ENCODE data around the gene PPDPF. TPM values are rescaled to one million over a fixed set of nuclear protein-coding genes. Genes with fewer than 3 reads are reported as not detected.
A peak's percentile ranks its signal among the peaks of the same experiment; 100 is the strongest.

The PPDPF gene
- total RNA-seq, 1 experiment from 2014 or later, result 149 TPM

DNA sequence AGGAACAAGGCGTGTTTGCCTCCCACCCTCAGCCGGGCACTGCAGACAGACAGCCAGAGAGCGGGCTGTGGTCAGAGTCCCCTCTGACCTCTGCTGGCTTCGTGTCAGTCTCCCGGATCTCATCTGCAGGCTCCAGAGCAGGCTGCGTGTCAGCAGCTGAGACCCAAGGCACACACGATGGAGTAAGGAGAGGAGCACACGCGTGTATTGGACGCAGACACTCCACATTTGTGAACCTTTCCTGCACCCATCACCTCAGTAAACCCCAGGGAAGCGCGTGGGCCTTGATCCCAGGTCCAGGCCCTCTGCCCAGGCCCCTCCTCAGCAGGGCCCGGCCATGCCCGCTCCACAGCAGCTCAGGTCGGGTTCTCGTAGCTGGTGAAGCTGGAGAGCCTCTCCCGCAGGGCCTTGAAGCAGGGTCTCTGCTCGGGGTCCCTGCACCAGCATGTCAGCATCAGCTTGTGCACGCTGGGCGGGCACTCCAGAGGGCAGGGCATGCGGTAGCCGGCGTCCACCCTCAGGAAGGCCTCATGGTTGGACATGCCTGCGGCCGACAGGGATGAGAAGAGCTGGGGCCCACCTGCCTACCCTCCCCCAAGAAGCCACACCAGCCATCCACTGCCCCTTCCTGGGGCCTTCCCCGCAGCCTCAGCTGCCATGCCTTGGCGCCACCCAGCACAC, 8.8 kb downstream of the PPDPF start:
- no peak overlapping the region for H3K27ac ChIP-seq (ENCODE audit: insufficient read length, low read depth, low read length)
- H3K9me3 Mint-ChIP-seq, result no peaks in the 10 kb centered on the region
- H3K27ac Mint-ChIP-seq, result peak overlapping the region in 1 of 3 experiments; percentile 56; a peak in 1 of 7 replicates

More for the DNA sequence above, 8.8 kb downstream of the PPDPF start:
- Histone ChIP-seq H3K23ac (ENCODE audit: insufficient read length, low read depth, low read length) (no peak overlapping the region), H4K8ac (replicated peaks; ENCODE audit: insufficient read length, low read depth, low read length) (no peak overlapping the region), H4K91ac (ENCODE audit: insufficient read length, low read depth, low read length) (no peak overlapping the region), H3K79me1 (ENCODE audit: insufficient read depth, low read depth, low read length, poor library complexity, severe bottlenecking) (no peaks in the 10 kb centered on the region), H2AK5ac (ENCODE audit: insufficient read length, low read length) (no peak overlapping the region), H2BK5ac (ENCODE audit: insufficient read length, low read length) (no peak overlapping the region), H3K56ac (ENCODE audit: insufficient read length, low read depth, low read length) (no peak overlapping the region), H3K4me1 (ENCODE audit: insufficient read depth, low read length) (no peaks in the 10 kb centered on the region), H3K9me3 (ENCODE audit: control insufficient read depth, low read depth, low read length) (no peaks in the 10 kb centered on the region), H3K14ac (ENCODE audit: insufficient read depth, low read length) (no peak overlapping the region; the same call in 1 of the 2 replicates), H3K23me2 (ENCODE audit: insufficient read length, low read depth, low read length, poor library complexity, severe bottlenecking) (no peaks in the 10 kb centered on the region), H3K4me2 (ENCODE audit: insufficient read depth, insufficient read length, low read length) (no peak overlapping the region), H2AFZ (ENCODE audit: low read length) (no peak overlapping the region), H3K18ac (ENCODE audit: insufficient read length, low read depth, low read length) (no peak overlapping the region), H3K9ac (ENCODE audit: extremely low read depth, insufficient read length, low read length) (no peak overlapping the region), H3T11ph (ENCODE audit: low read length) (no peak overlapping the region), H3K4ac (ENCODE audit: low read depth, low read length) (no peak overlapping the region), H2BK12ac (ENCODE audit: insufficient read length, low read depth, low read length) (no peak overlapping the region), H2BK15ac (ENCODE audit: low read depth, low read length) (no peak overlapping the region), H2BK120ac (ENCODE audit: low read depth, low read length, poor library complexity, severe bottlenecking) (no peak overlapping the region), H2BK20ac (ENCODE audit: low read depth, low read length, poor library complexity, severe bottlenecking) (no peak overlapping the region), H3K27me3 (ENCODE audit: insufficient read depth, low read length) (no peaks in the 10 kb centered on the region), H3K79me2 (ENCODE audit: insufficient read depth, low read length) (no peaks in the 10 kb centered on the region), H4K20me1 (ENCODE audit: control insufficient read depth, insufficient read depth, insufficient read length) (peaks cover 5% of the 10 kb centered on the region), H4K5ac (ENCODE audit: insufficient read length, low read depth, low read length) (no peak overlapping the region)
- TF ChIP-seq, protein P1, sequence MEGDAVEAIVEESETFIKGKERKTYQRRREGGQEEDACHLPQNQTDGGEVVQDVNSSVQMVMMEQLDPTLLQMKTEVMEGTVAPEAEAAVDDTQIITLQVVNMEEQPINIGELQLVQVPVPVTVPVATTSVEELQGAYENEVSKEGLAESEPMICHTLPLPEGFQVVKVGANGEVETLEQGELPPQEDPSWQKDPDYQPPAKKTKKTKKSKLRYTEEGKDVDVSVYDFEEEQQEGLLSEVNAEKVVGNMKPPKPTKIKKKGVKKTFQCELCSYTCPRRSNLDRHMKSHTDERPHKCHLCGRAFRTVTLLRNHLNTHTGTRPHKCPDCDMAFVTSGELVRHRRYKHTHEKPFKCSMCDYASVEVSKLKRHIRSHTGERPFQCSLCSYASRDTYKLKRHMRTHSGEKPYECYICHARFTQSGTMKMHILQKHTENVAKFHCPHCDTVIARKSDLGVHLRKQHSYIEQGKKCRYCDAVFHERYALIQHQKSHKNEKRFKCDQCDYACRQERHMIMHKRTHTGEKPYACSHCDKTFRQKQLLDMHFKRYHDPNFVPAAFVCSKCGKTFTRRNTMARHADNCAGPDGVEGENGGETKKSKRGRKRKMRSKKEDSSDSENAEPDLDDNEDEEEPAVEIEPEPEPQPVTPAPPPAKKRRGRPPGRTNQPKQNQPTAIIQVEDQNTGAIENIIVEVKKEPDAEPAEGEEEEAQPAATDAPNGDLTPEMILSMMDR (conservative IDR thresholded peaks at IDR 0.05), result no peak
- no peak for DNase-seq
- Mint-ChIP-seq H3K27me3 (ENCODE audit: low read depth) (peaks cover 3% of the 10 kb centered on the region), H3K36me3 (ENCODE audit: insufficient read depth in 1 of 3, low read depth in 3 of 3) (peaks cover 1 to 2% (median 1%) of the 10 kb centered on the region in 3 experiments; a peak in 5 of 7 replicates), H3K4me3 (no peak overlapping the region), H3K4me1 (no peaks in the 10 kb centered on the region; a peak in 1 of 4 replicates)
- WGBS (ENCODE audit: extremely low coverage, insufficient read length, low lambda C conversion rate), result no CpG with 5 or more reads among the region's 27 CpGs
